Upper lobe of left lung (tissue), 4 donors: ENCODE results near the gene CPB2.

Experiments used
- CTCF ChIP-seq, 6 experiments: fragments of 450-650 bp in 4 of 6; fragments of 200-600 bp in 2 of 6; sonication (generic) in 2 of 6; IDR thresholded peaks; one replicate each; pipeline ENCODE4 v1.5.1; 2016 to 2019; ENCODE audit warnings: antibody characterized with exemption in 6 of 6
- POLR2A ChIP-seq, 4 donors: fragments of 450-650 bp; IDR thresholded peaks; one replicate each; pipeline ENCODE4 v1.5.1; 2016 to 2017; ENCODE audit warnings: antibody characterized with exemption in 4 of 4, mild to moderate bottlenecking in 2 of 4
- POLR2AphosphoS5 ChIP-seq, 2 donors: sonication (generic); formaldehyde crosslinking; IDR thresholded peaks; one replicate each; pipeline ENCODE4 v1.5.1; 2017; ENCODE audit warnings: antibody characterized with exemption in 2 of 2

- TF ChIP-seq CTCF (IDR thresholded peaks at IDR 0.05): no peak
- no peak for TF ChIP-seq POLR2A (IDR thresholded peaks at IDR 0.05)
- no peak for TF ChIP-seq POLR2AphosphoS5 (IDR thresholded peaks at IDR 0.05)
These were observed 69.8 kb downstream of the CPB2 start for GRCh38 chr13:46035066-46035465.
